Activated T-helper 2 cell treated with anti-CD3 and anti-CD28 coated beads, Interferon-gamma antibody, Interleukin-2, Interleukin-4, amounts not matched to agents 10 μg/mL and 5 μg/mL and 100 μg/mL, durations not matched to agents 14 hours and 24 hours and 36 hours (primary cell): Measurements from ENCODE around the gene MCOLN1. TPM values are rescaled to one million over a fixed set of nuclear protein-coding genes. Genes with fewer than 3 reads are reported as not detected.

Source experiments
- DNase-seq: peaks from one replicate; pipeline ENCODE4 v3.0.0; 2021; ENCODE audit warnings: low spot score
- H3K27ac Mint-ChIP-seq: one replicate; pipeline ENCODE4 v1.8.0; 2021; ENCODE audit warnings: mixed read lengths
- H3K27me3 Mint-ChIP-seq: one replicate; pipeline ENCODE4 v1.8.0; 2021; ENCODE audit warnings: low read depth, mixed read lengths
- H3K36me3 Mint-ChIP-seq: one replicate; pipeline ENCODE4 v1.8.0; 2021; ENCODE audit warnings: low read depth, mixed read lengths
- H3K4me1 Mint-ChIP-seq: one replicate; pipeline ENCODE4 v1.8.0; 2021; ENCODE audit warnings: low read depth, mixed read lengths
- H3K4me3 Mint-ChIP-seq: one replicate; pipeline ENCODE4 v1.8.0; 2021; ENCODE audit warnings: low read depth, mild to moderate bottlenecking, moderate library complexity, mixed read lengths
- H3K9me3 Mint-ChIP-seq: one replicate; pipeline ENCODE4 v1.8.0; 2021; ENCODE audit warnings: mixed read lengths
- intact Hi-C: fragments of 100-400 bp; cut with micrococcal nuclease; formaldehyde crosslinking; loops from one replicate; pipeline ENCODE4 v1.15.1; 2023
- total RNA-seq: library from RNA; stranded (reverse); gene quantifications from 2 replicates; pipeline ENCODE4 v1.2.3, GENCODE V29; 2022

Gene MCOLN1
- total RNA-seq = 10.3 and 11.2 TPM in 2 replicates

DNA sequence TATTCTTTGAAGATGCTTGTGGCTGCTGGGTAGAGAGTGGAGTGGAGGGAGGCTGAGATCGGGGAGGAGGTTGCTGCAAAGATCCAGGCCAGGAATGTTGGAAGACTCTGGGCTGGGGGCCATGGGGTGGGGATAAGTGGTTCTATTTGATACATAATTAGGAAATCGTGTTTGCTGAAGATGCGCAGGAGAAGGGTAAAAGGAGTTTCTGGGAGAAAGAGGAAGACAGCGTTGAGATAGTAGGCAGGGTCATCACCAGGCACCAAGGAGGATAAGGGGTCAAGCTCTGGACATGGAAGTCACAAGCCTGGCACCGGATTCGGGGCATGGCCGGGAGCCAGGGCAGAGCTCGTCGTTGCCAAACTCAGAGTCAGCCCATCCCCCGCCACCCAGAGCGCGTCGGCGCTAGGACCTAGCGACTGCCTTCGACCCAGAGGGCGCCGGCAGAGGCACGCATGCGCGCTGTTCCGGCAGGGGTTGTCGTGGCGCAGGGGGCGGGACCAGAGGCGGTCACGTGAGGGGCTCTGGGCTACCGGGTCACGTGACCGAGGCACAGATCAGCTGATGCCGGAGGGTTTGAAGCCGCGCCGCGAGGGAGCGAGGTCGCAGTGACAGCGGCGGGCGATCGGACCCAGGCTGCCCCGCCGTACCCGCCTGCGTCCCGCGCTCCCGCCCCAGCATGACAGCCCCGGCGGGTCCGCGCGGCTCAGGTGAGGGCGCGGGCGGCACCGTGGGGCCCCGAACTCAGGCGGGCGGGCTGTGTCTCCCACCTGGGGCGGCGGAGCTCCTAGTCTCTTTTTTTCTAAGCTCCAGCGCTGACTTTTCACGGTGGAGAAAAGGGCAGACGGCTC, at the start of gene MCOLN1:
Gene MCOLN1 (plus strand): TSS at position 553 of the 851 bp plus-strand sequence. CDS start 127 bp downstream, at position 680.
- H3K9me3 Mint-ChIP-seq = no peaks in the 10 kb centered on the region
- DNase-seq = peak; percentile 99
- peaks cover 5% of the 10 kb centered on the region for H3K27me3 Mint-ChIP-seq
- peak within 1 kb of the TSS; percentile 80 for H3K4me3 Mint-ChIP-seq
- H3K4me1 Mint-ChIP-seq = peaks cover 11% of the 10 kb centered on the region
- intact Hi-C loops = loop anchor here (1.0 kb wide), 1 partner anchor 12 kb away; no protein-coding TSS in a partner anchor
- H3K36me3 Mint-ChIP-seq = peaks cover 3% of the 10 kb centered on the region
- H3K27ac Mint-ChIP-seq = peak within 1 kb of the TSS; percentile 79

DNA sequence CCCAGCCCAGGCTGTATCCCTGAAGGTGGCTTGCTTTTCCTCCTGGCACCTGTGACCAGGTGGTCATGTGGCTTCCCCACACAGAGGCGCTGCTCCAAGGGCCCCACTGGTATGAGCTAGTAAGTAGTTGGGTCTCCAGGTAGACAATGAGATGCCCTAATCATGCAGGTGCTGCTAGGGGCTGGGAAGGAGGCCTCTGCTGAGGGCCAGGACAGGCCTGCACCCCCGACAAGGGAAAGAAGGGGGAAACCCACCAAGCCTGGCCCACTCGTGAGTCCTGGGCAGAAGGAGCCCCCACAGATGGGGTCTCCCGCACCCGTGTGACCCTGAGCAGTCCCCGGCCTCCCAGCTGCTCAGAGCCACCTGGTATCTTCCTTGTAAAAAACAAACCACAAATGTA, 46.8 kb upstream of the MCOLN1 start:
- H3K27me3 Mint-ChIP-seq = no peaks in the 10 kb centered on the region
- H3K9me3 Mint-ChIP-seq = no peaks in the 10 kb centered on the region
- DNase-seq = no peak
- peaks cover 6% of the 10 kb centered on the region for H3K36me3 Mint-ChIP-seq
- H3K27ac Mint-ChIP-seq = no peak overlapping the region
- no peaks in the 10 kb centered on the region for H3K4me1 Mint-ChIP-seq
- no peak overlapping the region for H3K4me3 Mint-ChIP-seq
- intact Hi-C loops = no loop called here

DNA sequence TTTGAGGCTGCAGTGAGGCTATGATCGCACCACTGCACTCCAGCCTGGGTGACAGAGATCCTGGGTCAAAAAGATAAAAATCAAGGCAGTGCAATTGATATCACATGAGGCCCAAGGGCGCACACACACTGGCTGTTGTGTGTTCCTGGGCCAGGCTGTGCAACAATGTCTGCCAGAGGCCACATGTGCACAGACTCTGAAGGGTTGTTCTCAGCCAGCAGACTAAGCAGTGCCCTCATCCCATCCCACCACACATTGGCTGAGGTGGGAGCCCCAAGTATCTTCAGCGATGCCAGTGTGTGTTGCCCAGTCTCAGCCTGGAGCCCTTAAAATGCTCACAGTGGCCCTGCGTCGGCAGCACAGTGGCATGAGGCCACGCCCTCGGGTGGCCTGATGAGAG, 46.2 kb upstream of the MCOLN1 start:
- H3K4me1 Mint-ChIP-seq = no peaks in the 10 kb centered on the region
- H3K4me3 Mint-ChIP-seq = no peak overlapping the region
- intact Hi-C loops = no loop called here
- H3K9me3 Mint-ChIP-seq = no peaks in the 10 kb centered on the region
- H3K27ac Mint-ChIP-seq = no peak overlapping the region
- no peak for DNase-seq
- no peaks in the 10 kb centered on the region for H3K27me3 Mint-ChIP-seq
- peaks cover 6% of the 10 kb centered on the region for H3K36me3 Mint-ChIP-seq

DNA sequence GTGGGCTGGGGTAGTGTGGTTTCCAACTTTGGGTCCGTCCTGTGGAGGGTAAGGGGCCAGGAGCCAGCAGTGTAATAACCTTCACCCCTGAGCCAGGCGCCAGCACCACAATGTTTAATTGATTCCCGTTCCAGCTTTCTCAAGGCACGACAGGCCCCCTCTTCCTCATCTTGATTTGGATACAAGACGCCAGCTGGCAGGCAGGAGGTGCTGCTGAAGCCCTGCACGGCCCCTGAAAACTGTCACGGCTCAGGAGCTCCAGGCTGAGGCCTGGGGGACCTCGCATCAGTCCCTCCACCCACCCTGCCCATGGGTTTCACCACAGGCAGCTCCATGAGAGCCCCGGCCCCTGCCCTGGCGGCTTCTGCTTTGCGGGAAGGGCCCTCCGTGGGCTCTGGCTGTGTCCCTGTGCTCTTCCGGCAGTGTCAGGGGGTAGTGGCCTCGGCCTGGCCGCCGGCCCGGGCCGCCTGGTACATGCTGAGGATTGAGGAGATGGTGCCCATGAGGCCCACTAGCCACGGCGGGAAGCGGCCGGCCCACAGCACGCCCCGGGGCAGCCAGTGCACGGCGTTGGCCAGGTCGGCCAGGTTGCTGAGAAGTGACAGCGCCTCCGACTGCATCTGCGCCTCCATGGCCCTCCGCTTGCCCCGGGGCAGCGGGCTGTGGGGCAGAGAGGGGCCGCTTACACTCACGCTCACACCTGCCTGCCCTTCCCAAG, 45.5 kb upstream of the MCOLN1 start:
- H3K27me3 Mint-ChIP-seq = no peaks in the 10 kb centered on the region
- no peak for DNase-seq

DNA sequence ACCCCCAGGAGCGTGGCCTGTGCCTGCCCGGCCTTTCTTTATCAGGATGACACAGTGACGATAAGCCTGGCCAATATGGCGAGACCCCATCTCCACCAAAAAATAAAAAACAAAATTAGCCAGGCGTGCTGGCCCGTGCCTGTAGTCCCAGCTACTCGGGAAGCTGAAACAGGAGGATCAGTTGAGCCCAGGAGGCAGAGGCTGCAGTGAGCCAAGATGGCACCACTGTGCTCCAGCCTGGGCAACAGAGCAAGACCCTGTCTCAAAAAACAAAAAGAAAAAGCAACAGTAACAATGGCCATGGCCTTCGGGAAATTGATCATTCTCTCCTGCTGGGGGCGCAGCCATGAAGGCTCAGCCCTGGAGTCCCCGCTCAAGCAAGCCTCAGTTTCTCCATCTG, 44.7 kb upstream of the MCOLN1 start:
- Mint-ChIP-seq H3K36me3 (no peaks in the 10 kb centered on the region), H3K27ac (no peak overlapping the region), H3K27me3 (no peaks in the 10 kb centered on the region), H3K9me3 (no peaks in the 10 kb centered on the region), H3K4me3 (no peak overlapping the region), H3K4me1 (no peaks in the 10 kb centered on the region)
- intact Hi-C loops = no loop called here
- DNase-seq = no peak

More for the DNA sequence above, 45.5 kb upstream of the MCOLN1 start:
- Mint-ChIP-seq H3K4me1 (no peaks in the 10 kb centered on the region), H3K4me3 (no peak overlapping the region), H3K9me3 (no peaks in the 10 kb centered on the region), H3K36me3 (peaks cover under 1% of the 10 kb centered on the region), H3K27ac (no peak overlapping the region)
- intact Hi-C loops = no loop called here

DNA sequence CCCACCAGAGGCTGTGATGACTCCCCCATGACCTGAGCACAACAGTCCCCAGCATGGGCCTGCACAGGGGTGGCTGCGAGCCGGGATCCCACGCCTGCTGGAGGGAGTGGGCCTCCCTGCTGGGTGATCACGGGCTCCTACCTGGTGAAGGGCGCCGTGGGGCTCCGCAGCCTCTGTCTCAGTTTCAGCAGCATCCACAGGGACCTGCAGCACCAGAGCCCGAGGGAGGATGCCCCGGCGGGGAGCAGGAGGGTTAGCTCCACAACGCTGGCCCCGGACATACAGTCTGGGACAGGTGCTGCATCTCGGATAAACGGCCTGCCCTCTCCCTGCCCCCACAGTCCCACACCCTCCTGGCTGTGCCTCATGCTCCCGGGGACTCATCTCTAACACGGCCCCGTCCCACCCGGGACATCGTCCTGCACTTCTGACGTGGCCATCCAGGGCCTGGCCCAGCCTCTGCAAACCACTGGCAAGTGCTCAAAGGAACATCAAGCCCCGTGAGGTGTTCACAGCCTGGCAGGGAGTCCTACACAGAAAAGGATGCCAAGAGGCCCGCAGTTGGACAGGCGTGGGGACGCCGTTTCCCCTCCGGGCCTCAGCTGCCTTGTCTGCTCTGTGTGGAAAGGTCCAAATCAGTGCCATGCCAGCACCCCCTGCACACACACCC, 44.1 kb upstream of the MCOLN1 start:
- no peaks in the 10 kb centered on the region for H3K36me3 Mint-ChIP-seq
- H3K9me3 Mint-ChIP-seq = no peaks in the 10 kb centered on the region
- no peaks in the 10 kb centered on the region for H3K27me3 Mint-ChIP-seq
- H3K4me1 Mint-ChIP-seq = no peaks in the 10 kb centered on the region
- intact Hi-C loops = no loop called here
- no peak for DNase-seq
- H3K27ac Mint-ChIP-seq = no peak overlapping the region
- H3K4me3 Mint-ChIP-seq = no peak overlapping the region

DNA sequence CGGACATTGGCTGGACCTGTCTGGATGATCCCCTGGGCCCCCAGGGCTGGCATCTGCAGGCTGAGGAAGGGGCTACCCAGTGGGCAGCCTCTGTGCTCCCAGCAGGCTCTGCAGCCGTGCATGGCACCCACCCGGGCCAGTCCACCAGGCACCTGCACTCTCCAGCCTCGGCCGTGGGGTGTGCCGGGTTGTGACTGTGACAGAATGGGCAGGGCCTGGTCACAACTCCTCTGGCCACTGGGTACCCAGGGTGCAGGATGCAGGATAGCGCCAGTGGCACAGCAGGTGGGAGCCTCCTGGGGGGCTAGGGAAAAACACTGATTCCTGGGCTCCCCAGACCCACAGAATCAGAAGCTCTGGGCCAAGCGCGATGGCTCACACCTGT, 43.6 kb upstream of the MCOLN1 start:
- no peak for DNase-seq
- Mint-ChIP-seq H3K4me1 (no peaks in the 10 kb centered on the region), H3K27me3 (no peaks in the 10 kb centered on the region), H3K9me3 (no peaks in the 10 kb centered on the region), H3K27ac (no peak overlapping the region), H3K4me3 (no peak overlapping the region), H3K36me3 (no peaks in the 10 kb centered on the region)
- intact Hi-C loops = no loop called here

DNA sequence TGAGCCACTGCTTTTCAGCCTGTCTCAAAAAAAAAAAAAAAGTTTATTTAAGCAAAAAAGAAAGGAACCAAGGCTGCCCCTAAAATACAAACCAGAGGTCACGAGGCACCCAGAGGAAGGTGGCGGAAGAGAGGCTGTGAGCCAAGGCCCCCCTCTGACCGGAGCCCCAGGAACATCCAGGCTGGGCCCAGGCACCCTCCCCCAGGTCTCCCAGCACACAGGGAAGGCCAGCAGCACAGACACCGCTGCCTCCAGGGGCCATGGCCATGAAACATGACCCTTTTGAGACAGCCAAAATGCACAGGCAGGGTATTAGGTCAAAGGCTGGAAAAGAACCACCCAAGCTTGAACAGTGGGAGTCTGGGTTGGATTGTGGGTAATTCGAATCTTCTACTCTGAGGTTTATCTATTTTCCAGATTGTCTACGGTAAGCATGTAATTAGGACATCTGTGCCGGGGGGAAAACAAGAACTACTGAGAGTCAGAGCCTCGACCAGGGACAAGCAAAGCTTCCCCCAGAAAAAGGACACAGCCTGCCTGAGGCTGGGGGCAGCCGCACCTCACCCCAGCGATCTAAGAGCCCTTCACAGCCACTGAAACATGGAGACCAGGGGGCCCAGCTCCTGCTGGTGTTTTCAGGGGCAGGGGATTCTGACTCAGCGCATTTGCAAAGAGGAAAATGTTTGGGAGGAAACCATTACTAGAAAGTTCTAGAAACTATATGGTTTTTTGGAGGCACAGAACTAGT, 42.0 kb upstream of the MCOLN1 start:
- H3K4me3 Mint-ChIP-seq = no peak overlapping the region
- no peaks in the 10 kb centered on the region for H3K4me1 Mint-ChIP-seq
- intact Hi-C loops = no loop called here
- H3K27me3 Mint-ChIP-seq = no peaks in the 10 kb centered on the region
- H3K9me3 Mint-ChIP-seq = no peaks in the 10 kb centered on the region
- H3K36me3 Mint-ChIP-seq = no peaks in the 10 kb centered on the region
- H3K27ac Mint-ChIP-seq = no peak overlapping the region
- DNase-seq = no peak

DNA sequence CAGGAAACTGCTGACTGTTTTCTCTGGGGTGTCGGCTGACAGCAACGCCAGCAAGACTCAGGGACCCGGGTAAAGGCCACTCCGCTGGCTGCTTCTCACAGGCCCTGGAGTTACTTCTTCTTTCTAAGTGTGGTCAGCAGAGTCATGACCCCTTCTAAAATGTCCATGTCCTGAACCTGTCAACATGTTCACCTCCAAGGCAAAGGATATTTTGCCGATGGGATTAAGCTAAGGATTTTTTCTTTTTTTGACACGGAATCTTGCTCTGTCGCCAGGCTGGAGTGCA, 41.5 kb upstream of the MCOLN1 start:
- Mint-ChIP-seq H3K4me3 (no peak overlapping the region), H3K9me3 (no peaks in the 10 kb centered on the region), H3K4me1 (no peaks in the 10 kb centered on the region), H3K27me3 (no peaks in the 10 kb centered on the region), H3K36me3 (no peaks in the 10 kb centered on the region), H3K27ac (no peak overlapping the region)
- no peak for DNase-seq
- intact Hi-C loops = no loop called here

DNA sequence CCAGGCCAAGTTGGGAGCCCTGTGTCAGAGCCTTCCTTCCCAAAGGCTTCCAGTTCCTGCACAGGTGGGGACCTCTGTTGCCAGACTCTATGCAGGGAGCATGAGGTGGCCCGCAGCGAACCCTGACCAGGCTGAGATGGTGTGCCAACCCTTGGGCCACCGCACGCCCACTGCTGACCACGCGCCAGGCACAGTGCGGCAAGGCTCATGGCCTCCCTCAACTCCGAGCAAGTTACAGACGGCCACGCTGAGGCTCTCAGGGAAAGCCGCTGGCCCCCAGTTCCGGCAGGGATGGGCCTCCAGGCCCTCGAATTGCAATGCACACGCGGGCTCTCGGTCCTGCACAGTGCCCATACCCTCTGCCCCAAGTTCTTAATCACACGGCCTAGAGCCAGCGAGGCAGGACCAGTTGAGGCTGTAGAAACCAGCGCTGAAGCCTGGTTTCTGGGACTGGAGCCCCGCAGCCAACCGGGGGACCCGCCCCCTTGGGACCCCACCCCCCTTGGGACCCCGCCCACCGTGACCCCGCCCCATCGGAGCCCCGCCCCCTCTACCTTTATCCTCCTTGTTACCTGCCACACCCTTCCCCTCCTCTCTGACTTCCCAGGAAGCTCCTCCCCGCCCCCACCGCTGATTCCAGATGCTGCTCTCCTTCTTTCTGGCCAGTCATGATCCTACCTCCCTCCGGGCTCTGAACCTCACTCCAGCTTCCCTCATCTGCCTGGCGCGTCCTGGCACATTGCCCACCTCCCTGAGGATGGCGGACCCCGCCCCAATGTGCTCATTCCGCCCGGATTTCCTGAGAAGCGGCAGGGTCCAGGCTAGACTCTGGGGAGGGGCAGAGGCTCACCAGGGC, 39.6 kb upstream of the MCOLN1 start:
- no peak overlapping the region for H3K4me3 Mint-ChIP-seq

DNA sequence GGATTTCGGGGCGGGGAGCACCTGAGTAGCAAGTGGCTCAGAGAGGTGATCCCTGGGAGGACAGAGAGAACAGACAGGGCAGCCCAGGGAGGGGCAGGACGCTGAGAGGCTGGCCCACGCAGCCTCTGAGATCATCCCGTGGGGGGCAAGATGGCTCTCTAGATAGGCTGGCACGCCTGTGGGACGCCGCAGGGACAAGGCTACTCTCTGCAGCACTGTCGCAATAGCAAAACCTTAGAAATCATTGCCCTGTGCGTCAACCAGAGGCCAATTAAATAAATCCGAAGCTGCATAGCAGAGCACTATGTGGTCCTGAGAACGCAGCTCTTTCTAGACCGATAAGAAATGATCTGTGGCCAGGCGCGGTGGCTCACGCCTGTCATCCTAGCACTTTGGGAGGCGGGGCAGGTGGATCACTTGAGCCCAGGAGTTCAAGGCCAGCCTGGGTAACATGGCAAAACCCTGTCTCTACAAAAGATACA, 38.7 kb upstream of the MCOLN1 start:
- Mint-ChIP-seq H3K27ac (no peak overlapping the region), H3K4me3 (no peak overlapping the region), H3K27me3 (no peaks in the 10 kb centered on the region), H3K36me3 (no peaks in the 10 kb centered on the region), H3K9me3 (no peaks in the 10 kb centered on the region), H3K4me1 (no peaks in the 10 kb centered on the region)
- no peak for DNase-seq
- intact Hi-C loops = no loop called here

More for the DNA sequence above, 39.6 kb upstream of the MCOLN1 start:
- no peaks in the 10 kb centered on the region for H3K36me3 Mint-ChIP-seq
- H3K27ac Mint-ChIP-seq = no peak overlapping the region
- no peaks in the 10 kb centered on the region for H3K9me3 Mint-ChIP-seq
- no peak for DNase-seq
- intact Hi-C loops = no loop called here
- no peaks in the 10 kb centered on the region for H3K27me3 Mint-ChIP-seq
- H3K4me1 Mint-ChIP-seq = no peaks in the 10 kb centered on the region

DNA sequence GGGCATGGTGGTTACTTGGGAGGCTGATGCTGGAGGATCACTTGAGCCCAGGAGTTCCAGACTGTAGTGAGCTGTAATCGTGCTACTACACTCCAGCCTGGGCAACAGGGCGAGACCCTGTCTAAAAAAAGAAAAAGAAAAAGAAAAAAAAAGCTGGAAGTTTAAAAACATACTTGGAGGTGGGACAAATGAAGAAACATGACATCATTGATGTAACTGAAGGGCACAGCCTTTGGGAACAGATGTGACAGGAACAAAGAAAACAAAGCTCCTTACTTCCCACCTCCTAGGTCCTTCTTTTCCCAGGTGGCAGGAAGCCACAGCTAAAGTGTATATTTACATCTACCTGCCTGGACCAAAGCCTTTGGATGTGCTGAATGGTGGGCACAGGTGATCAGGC, 35.5 kb upstream of the MCOLN1 start:
- Mint-ChIP-seq H3K27me3 (no peaks in the 10 kb centered on the region), H3K4me3 (no peak overlapping the region), H3K36me3 (no peaks in the 10 kb centered on the region), H3K9me3 (no peaks in the 10 kb centered on the region), H3K4me1 (peaks cover 15% of the 10 kb centered on the region), H3K27ac (no peak overlapping the region)
- intact Hi-C loops = no loop called here
- DNase-seq = no peak
